HCT116 (cell line): ENCODE results near the gene CCDC63. TPM values are rescaled to one million over a fixed set of nuclear protein-coding genes. Genes with fewer than 3 reads are reported as not detected.

Experiments used
- ATAC-seq: fragments of 200-7000 bp; cut with Tn5 transposase; 2 replicates; pipeline ENCODE4 v1.9.1; 2020; ENCODE audit warnings: mild to moderate bottlenecking, moderate library complexity
- BruUV-seq: library from RNA; stranded (reverse); fragments of 400-500 nt; replicated peaks from 2 replicates; lab custom pipeline; 2021; lab: Mats Ljungman, UMichigan
- CTCF ChIA-PET: fragments of 300-600 bp; sonication (Branson Sonifier 250); formaldehyde crosslinking; loops from one replicate; lab custom pipeline; 2021; ENCODE audit warnings: antibody characterized with exemption; lab: Charles Lee
- POLR2A ChIA-PET: fragments of 300-600, 350-600 bp; sonication (Branson Sonifier 250); formaldehyde crosslinking; loops from one replicate; lab custom pipeline; 2021; ENCODE audit warnings: antibody characterized with exemption; lab: Charles Lee
- RAD21 ChIA-PET, 2 experiments: fragments of 300-600 bp; sonication (Branson Sonifier 250); formaldehyde crosslinking; loops; one replicate each; lab custom pipeline; 2023; ENCODE audit warnings: low total read pairs in 2 of 2; ENCODE audit not compliant: uncharacterized antibody in 2 of 2, unreplicated experiment in 2 of 2, low non-redundant PET in 1 of 2; lab: Charles Lee
- DNase-seq: peaks from one replicate; pipeline ENCODE4 v3.0.0-alpha.2; 2010; ENCODE audit warnings: low read depth, low spot score
- H2AFZ ChIP-seq: fragments of 200-600 bp; shearing (Covaris generic), sonication (generic); 2 replicates; pipeline ENCODE4 v1.6.1; 2017; ENCODE audit warnings: low read depth, mixed run types, mixed read lengths, antibody characterized with exemption, low read length; ENCODE audit not compliant: poor library complexity, severe bottlenecking
- H3K27ac ChIP-seq: 2 replicates; pipeline ENCODE4 v1.5.1; 2012; ENCODE audit warnings: low read depth, low read length
- H3K27me3 ChIP-seq: fragments of 200-600 bp; sonication (generic); 2 replicates; pipeline ENCODE4 v1.6.1; 2016; ENCODE audit warnings: mixed run types, low read length, mixed read lengths; ENCODE audit not compliant: insufficient read depth
- H3K36me3 ChIP-seq, 2 experiments: fragments of 200-500 bp in 1 of 2; fragments of 200-600 bp in 1 of 2; sonication (Bioruptor generic) in 1 of 2; sonication (generic) in 1 of 2; 2 replicates each; pipeline versions ENCODE4 v1.5.1 to v1.6.1; 2014 to 2016; ENCODE audit warnings: low read length in 2 of 2, inconsistent platforms in 1 of 2, mixed read lengths in 1 of 2, mixed run types in 1 of 2; ENCODE audit not compliant: insufficient read depth in 2 of 2, control insufficient read depth in 1 of 2
- H3K4me1 ChIP-seq, 2 experiments: fragments of 200-600 bp in 1 of 2; sonication (generic) in 1 of 2; 2 replicates each; pipeline versions ENCODE4 v1.5.1 to v1.6.1; 2012 to 2017; ENCODE audit warnings: low read length in 2 of 2, inconsistent platforms in 1 of 2, mild to moderate bottlenecking in 1 of 2, mixed read lengths in 1 of 2, mixed run types in 1 of 2, moderate library complexity in 1 of 2; ENCODE audit not compliant: insufficient read depth in 2 of 2, control insufficient read depth in 1 of 2
- H3K4me2 ChIP-seq: fragments of 200-600 bp; sonication (generic); 2 replicates; pipeline ENCODE4 v1.6.1; 2017; ENCODE audit warnings: mixed run types, low read length, mixed read lengths
- H3K4me3 ChIP-seq, 2 experiments: fragments of 200-600 bp in 1 of 2; sonication (generic) in 1 of 2; replicated peaks in 1 of 2; 2 replicates each; pipeline ENCODE4 v1.5.1; 2011 to 2016; ENCODE audit warnings: low read length in 2 of 2, control low read depth in 1 of 2, low read depth in 1 of 2, mild to moderate bottlenecking in 1 of 2, mixed read lengths in 1 of 2, mixed run types in 1 of 2
- H3K79me2 ChIP-seq: fragments of 200-600 bp; sonication (generic); 2 replicates; pipeline ENCODE4 v1.6.1; 2017; ENCODE audit warnings: mild to moderate bottlenecking, mixed run types, low read length, moderate library complexity, mixed read lengths; ENCODE audit not compliant: insufficient read depth
- H3K9ac ChIP-seq: fragments of 200-600 bp; sonication (generic); 2 replicates; pipeline ENCODE4 v1.6.1; 2016; ENCODE audit warnings: low read length, mixed read lengths
- H3K9me2 ChIP-seq: fragments of 200-600 bp; sonication (generic), shearing (Covaris generic); 2 replicates; pipeline ENCODE4 v1.6.1; 2017; ENCODE audit warnings: mixed run types, mild to moderate bottlenecking, moderate library complexity; ENCODE audit not compliant: insufficient read depth
- H3K9me3 ChIP-seq, 2 experiments: fragments of 200-500 bp in 1 of 2; fragments of 200-600 bp in 1 of 2; sonication (Bioruptor generic) in 1 of 2; sonication (generic) in 1 of 2; 2 replicates each; pipeline ENCODE4 v1.6.1; 2014 to 2017; ENCODE audit warnings: low read length in 2 of 2, mixed read lengths in 2 of 2, inconsistent platforms in 1 of 2, low read depth in 1 of 2, mild to moderate bottlenecking in 1 of 2, mixed run types in 1 of 2, moderate library complexity in 1 of 2; ENCODE audit not compliant: control insufficient read depth in 1 of 2, insufficient read depth in 1 of 2
- H4K20me1 ChIP-seq: fragments of 200-600 bp; sonication (generic), shearing (Covaris generic); 2 replicates; pipeline ENCODE4 v1.6.1; 2017; ENCODE audit warnings: mixed run types, mild to moderate bottlenecking, moderate library complexity; ENCODE audit not compliant: insufficient read depth
- CBX3 ChIP-seq: IDR thresholded peaks from 2 replicates; pipeline ENCODE4 v1.6.1; 2012; ENCODE audit warnings: low read depth
- CEBPB ChIP-seq: IDR thresholded peaks from 2 replicates; pipeline ENCODE4 v1.6.1; 2012; ENCODE audit warnings: low read depth
- EGR1 ChIP-seq: IDR thresholded peaks from 2 replicates; pipeline ENCODE4 v1.6.1; 2012; ENCODE audit warnings: low read depth
- ELF1 ChIP-seq: IDR thresholded peaks from 2 replicates; pipeline ENCODE4 v1.6.1; 2012; ENCODE audit warnings: low read depth, borderline replicate concordance
- EZH2phosphoT487 ChIP-seq: fragments of 200-600 bp; IDR thresholded peaks from 2 replicates; pipeline ENCODE4 v1.6.1; 2018; ENCODE audit warnings: antibody characterized with exemption, borderline replicate concordance
- FOSL1 ChIP-seq: IDR thresholded peaks from 2 replicates; pipeline ENCODE4 v1.6.1; 2012; ENCODE audit warnings: low read depth
- JUND ChIP-seq: IDR thresholded peaks from 2 replicates; pipeline ENCODE4 v1.6.1; 2012
- POLR2A ChIP-seq: IDR thresholded peaks from 2 replicates; pipeline ENCODE4 v1.7.0; 2011; ENCODE audit warnings: borderline replicate concordance; ENCODE audit not compliant: insufficient read depth, insufficient read length; ENCODE audit errors: extremely low read depth
- POLR2AphosphoS5 ChIP-seq: IDR thresholded peaks from 2 replicates; pipeline ENCODE4 v1.6.1; 2011; ENCODE audit warnings: mild to moderate bottlenecking, low read depth, low read length, moderate library complexity
- RAD21 ChIP-seq: IDR thresholded peaks from 2 replicates; pipeline ENCODE4 v1.6.1; 2012; ENCODE audit warnings: low read depth, mild to moderate bottlenecking
- SP1 ChIP-seq: IDR thresholded peaks from 2 replicates; pipeline ENCODE4 v1.6.1; 2012; ENCODE audit warnings: low read depth
- SRF ChIP-seq: IDR thresholded peaks from 2 replicates; pipeline ENCODE4 v1.6.1; 2012; ENCODE audit warnings: low read depth
- YY1 ChIP-seq: IDR thresholded peaks from 2 replicates; pipeline ENCODE4 v1.6.1; 2011; ENCODE audit warnings: low read length, low read depth, moderate library complexity, mild to moderate bottlenecking; ENCODE audit not compliant: insufficient replicate concordance; ENCODE audit errors: extremely low read depth
- ZNF274 ChIP-seq: fragments of 200-500 bp; sonication (Bioruptor generic); IDR thresholded peaks from 2 replicates; pipeline ENCODE4 v1.6.1; 2014; ENCODE audit warnings: mild to moderate bottlenecking, low read depth, low read length, inconsistent platforms
- intact Hi-C: fragments of 100-400 bp; cut with micrococcal nuclease; formaldehyde crosslinking; loops from 2 replicates; pipeline ENCODE4 v1.10.0; 2022
- total RNA-seq: library from RNA; stranded (reverse); gene quantifications from one replicate; pipeline ENCODE4 v1.2.1, GENCODE V29; 2021; ENCODE audit not compliant: unreplicated experiment
- TF ChIP-seq, protein P1 (sequence below): IDR thresholded peaks from 2 replicates; pipeline ENCODE4 v1.6.1; 2012
- TF ChIP-seq, protein P2 (sequence below), 3 experiments: fragments of 200-600 bp in 1 of 3; sonication (generic) in 1 of 3; IDR thresholded peaks in 2 of 3; conservative IDR thresholded peaks in 1 of 3; 2 replicates each; pipeline ENCODE4 v1.5.1; 2012 to 2017; ENCODE audit warnings: low read depth in 2 of 3, low read length in 2 of 3, antibody characterized with exemption in 1 of 3, borderline replicate concordance in 1 of 3, control low read depth in 1 of 3, mild to moderate bottlenecking in 1 of 3, mixed read lengths in 1 of 3, mixed run types in 1 of 3, moderate library complexity in 1 of 3; ENCODE audit not compliant: insufficient read depth in 1 of 3
- TF ChIP-seq, protein P3 (sequence below): IDR thresholded peaks from 2 replicates; pipeline ENCODE4 v1.6.1; 2011; ENCODE audit warnings: mild to moderate bottlenecking, low read length, moderate library complexity; ENCODE audit not compliant: insufficient replicate concordance; ENCODE audit errors: extremely low read depth
- TF ChIP-seq, protein P4 (sequence below): IDR thresholded peaks from 2 replicates; pipeline ENCODE4 v1.6.1; 2012

CCDC63 gene
- total RNA-seq, 1 experiment from 2014 or later = 0.47 TPM

DNA sequence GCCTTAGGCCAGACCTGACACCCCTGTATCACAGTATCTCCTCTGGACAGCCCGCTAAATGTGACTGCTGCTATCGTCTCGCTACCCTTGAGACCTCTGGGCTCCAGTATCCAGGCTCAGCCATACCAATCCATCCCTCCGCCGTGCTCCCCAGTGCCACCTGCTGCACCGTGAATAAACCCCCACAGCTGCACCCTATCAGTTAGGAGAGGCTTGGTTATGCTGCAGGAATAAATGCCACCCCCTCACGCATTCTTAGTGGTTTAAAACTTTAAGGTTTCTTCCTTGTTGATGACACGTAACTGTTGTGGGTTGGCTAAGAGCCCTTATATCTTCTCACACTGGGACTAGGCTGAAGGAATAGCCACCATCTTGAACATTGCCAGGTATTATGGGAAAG is 12.1 kb downstream of the CCDC63 start:
- H3K36me3 ChIP-seq = no peaks in the 10 kb centered on the region
- H2AFZ ChIP-seq = no peak overlapping the region
- BruUV-seq = no TSS peak
- H3K4me1 ChIP-seq = 0 out of 4 replicates have a peak, but pooled peaks cover 0 to 3% of the 10 kb centered on the region in 2 experiments
- no peak for DNase-seq
- no peaks in the 10 kb centered on the region for H3K9me3 ChIP-seq
- no peak overlapping the region for H3K9ac ChIP-seq
- intact Hi-C loops = no loop called here
- ChIA-PET CTCF (no interaction called here), RAD21 (no interaction called here), POLR2A (no interaction called here)
- no peaks in the 10 kb centered on the region for H3K27me3 ChIP-seq
- H3K9me2 ChIP-seq = no peaks in the 10 kb centered on the region
- H3K4me3 ChIP-seq = no peak overlapping the region
- peak; percentile 6; the same call in 1 of the 2 replicates for TF ChIP-seq RAD21
- TF ChIP-seq, protein P1, sequence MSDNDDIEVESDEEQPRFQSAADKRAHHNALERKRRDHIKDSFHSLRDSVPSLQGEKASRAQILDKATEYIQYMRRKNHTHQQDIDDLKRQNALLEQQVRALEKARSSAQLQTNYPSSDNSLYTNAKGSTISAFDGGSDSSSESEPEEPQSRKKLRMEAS = no peak
- TF ChIP-seq, protein P2, sequence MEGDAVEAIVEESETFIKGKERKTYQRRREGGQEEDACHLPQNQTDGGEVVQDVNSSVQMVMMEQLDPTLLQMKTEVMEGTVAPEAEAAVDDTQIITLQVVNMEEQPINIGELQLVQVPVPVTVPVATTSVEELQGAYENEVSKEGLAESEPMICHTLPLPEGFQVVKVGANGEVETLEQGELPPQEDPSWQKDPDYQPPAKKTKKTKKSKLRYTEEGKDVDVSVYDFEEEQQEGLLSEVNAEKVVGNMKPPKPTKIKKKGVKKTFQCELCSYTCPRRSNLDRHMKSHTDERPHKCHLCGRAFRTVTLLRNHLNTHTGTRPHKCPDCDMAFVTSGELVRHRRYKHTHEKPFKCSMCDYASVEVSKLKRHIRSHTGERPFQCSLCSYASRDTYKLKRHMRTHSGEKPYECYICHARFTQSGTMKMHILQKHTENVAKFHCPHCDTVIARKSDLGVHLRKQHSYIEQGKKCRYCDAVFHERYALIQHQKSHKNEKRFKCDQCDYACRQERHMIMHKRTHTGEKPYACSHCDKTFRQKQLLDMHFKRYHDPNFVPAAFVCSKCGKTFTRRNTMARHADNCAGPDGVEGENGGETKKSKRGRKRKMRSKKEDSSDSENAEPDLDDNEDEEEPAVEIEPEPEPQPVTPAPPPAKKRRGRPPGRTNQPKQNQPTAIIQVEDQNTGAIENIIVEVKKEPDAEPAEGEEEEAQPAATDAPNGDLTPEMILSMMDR (IDR thresholded peaks at IDR 0.05 in 2 of 3, conservative IDR thresholded peaks at IDR 0.05 in 1 of 3; ENCODE audit: borderline replicate concordance in 1 of 3, insufficient read depth in 1 of 3, low read depth in 2 of 3, low read length in 2 of 3) = peak in 2 of 3 experiments; percentile 27 to 33; a peak in 2 of 6 replicates
- no peak overlapping the region for H3K4me2 ChIP-seq
- H3K79me2 ChIP-seq = no peaks in the 10 kb centered on the region
- H4K20me1 ChIP-seq = no peaks in the 10 kb centered on the region
- H3K27ac ChIP-seq = no peak overlapping the region
- peak; percentile 83 for ATAC-seq

DNA sequence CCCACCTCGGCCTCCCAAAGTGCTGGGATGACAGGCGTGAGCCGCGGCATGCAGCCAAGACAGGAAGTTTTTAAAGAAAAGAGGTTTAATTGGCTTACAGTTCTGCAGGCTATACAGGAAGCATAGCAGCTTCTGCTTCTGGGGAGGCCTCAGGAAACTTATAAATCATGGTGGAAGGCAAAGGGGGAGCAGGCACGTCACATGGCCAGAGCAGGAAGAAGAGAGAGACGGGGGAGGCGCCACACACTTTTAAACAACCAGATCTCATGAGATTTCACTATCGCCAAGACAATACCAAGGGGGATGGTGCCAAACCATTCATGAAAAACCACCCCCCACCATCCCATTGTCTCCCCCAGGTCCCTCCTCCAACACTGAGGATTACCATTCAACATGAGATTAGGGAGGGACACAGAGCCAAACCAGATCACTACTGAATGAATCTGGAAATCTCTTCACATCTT is 14.1 kb downstream of the CCDC63 start:
- Histone ChIP-seq H3K4me2 (no peak overlapping the region), H3K27me3 (no peaks in the 10 kb centered on the region), H4K20me1 (no peaks in the 10 kb centered on the region), H3K4me1 (0 out of 4 replicates have a peak, but pooled peaks cover 0 to 3% of the 10 kb centered on the region in 2 experiments), H2AFZ (no peak overlapping the region), H3K9ac (no peak overlapping the region), H3K9me3 (no peaks in the 10 kb centered on the region), H3K36me3 (no peaks in the 10 kb centered on the region), H3K4me3 (no peak overlapping the region), H3K9me2 (no peaks in the 10 kb centered on the region), H3K79me2 (no peaks in the 10 kb centered on the region), H3K27ac (no peak overlapping the region)
- DNase-seq = no peak
- ChIA-PET RAD21 (no interaction called here), CTCF (no interaction called here), POLR2A (no interaction called here)
- intact Hi-C loops = no loop called here
- no peak for ATAC-seq
- BruUV-seq = no TSS peak
- TF ChIP-seq ZNF274 (no peak), EGR1 (no peak), FOSL1 (no peak), JUND (no peak), CEBPB (no peak), SRF (no peak), YY1 (no peak), POLR2A (no peak), SP1 (no peak), ELF1 (no peak), POLR2AphosphoS5 (no peak), CBX3 (no peak), EZH2phosphoT487 (no peak)
- TF ChIP-seq, protein P1 = no peak
- TF ChIP-seq, protein P3, sequence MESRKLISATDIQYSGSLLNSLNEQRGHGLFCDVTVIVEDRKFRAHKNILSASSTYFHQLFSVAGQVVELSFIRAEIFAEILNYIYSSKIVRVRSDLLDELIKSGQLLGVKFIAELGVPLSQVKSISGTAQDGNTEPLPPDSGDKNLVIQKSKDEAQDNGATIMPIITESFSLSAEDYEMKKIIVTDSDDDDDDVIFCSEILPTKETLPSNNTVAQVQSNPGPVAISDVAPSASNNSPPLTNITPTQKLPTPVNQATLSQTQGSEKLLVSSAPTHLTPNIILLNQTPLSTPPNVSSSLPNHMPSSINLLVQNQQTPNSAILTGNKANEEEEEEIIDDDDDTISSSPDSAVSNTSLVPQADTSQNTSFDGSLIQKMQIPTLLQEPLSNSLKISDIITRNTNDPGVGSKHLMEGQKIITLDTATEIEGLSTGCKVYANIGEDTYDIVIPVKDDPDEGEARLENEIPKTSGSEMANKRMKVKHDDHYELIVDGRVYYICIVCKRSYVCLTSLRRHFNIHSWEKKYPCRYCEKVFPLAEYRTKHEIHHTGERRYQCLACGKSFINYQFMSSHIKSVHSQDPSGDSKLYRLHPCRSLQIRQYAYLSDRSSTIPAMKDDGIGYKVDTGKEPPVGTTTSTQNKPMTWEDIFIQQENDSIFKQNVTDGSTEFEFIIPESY = no peak
- TF ChIP-seq, protein P4, sequence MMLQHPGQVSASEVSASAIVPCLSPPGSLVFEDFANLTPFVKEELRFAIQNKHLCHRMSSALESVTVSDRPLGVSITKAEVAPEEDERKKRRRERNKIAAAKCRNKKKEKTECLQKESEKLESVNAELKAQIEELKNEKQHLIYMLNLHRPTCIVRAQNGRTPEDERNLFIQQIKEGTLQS = no peak
